Thoracic aorta (tissue), 2 donors: ENCODE measurements around the gene MYBPHL. TPM values are rescaled to one million over a fixed set of nuclear protein-coding genes. Genes with fewer than 3 reads are reported as not detected.

ENCODE experiments used
- ATAC-seq: fragments of 150-250 bp; one replicate; pipeline ENCODE4 v1.8.0; 2017; ENCODE audit warnings: low read depth; ENCODE audit not compliant: insufficient number of reproducible peaks, low FRiP score
- DNase-seq: peaks from one replicate; pipeline ENCODE4 v3.0.0-alpha.2; 2020; ENCODE audit warnings: low spot score
- H3K27ac ChIP-seq, 2 donors: fragments of 200-600 bp; sonication (generic); 1 replicate in 1 of 2; 2 replicates in 1 of 2; pipeline ENCODE4 v1.5.1; 2016; ENCODE audit warnings: mild to moderate bottlenecking in 2 of 2, moderate library complexity in 2 of 2
- H3K27me3 ChIP-seq: fragments of 200-600 bp; sonication (generic); replicated peaks from 2 replicates; pipeline ENCODE4 v1.6.0; 2016; ENCODE audit warnings: mild to moderate bottlenecking; ENCODE audit not compliant: insufficient read depth
- H3K36me3 ChIP-seq: fragments of 200-600 bp; sonication (generic); one replicate; pipeline ENCODE4 v1.5.1; 2016
- H3K4me1 ChIP-seq, 2 donors: fragments of 200-600 bp; sonication (generic); 1 replicate in 1 of 2; 2 replicates in 1 of 2; pipeline versions ENCODE4 v1.5.1 to v1.6.0; 2016; ENCODE audit warnings: low read depth in 2 of 2, mild to moderate bottlenecking in 1 of 2; ENCODE audit not compliant: control insufficient read depth in 1 of 2
- H3K4me3 ChIP-seq: fragments of 200-600 bp; sonication (generic); 2 replicates; pipeline ENCODE4 v1.5.1; 2016; ENCODE audit warnings: mild to moderate bottlenecking
- H3K9me3 ChIP-seq: fragments of 200-600 bp; sonication (generic); 2 replicates; pipeline ENCODE4 v1.5.1; 2016
- CTCF ChIP-seq: fragments of 200-600 bp; sonication (generic); IDR thresholded peaks from one replicate; pipeline ENCODE4 v1.5.1; 2019; ENCODE audit warnings: antibody characterized with exemption
- total RNA-seq, 2 donors: library from RNA; depleted of rRNA; stranded (reverse); fragments of >200 nt; gene quantifications; one replicate each; pipeline versions ENCODE4 v1.1.0 to v1.2.3, GENCODE V29; 2016

The MYBPHL gene
- total RNA-seq, 2 donors from 2014 or later, result 1.1 TPM; not detected in 1

- TF ChIP-seq CTCF, result no peak
- no peak for DNase-seq
- H3K9me3 ChIP-seq, result no peaks in the 10 kb centered on the region
- H3K4me3 ChIP-seq, result no peak overlapping the region
- no peaks in the 10 kb centered on the region for H3K27me3 ChIP-seq
- no peak overlapping the region for H3K27ac ChIP-seq
- peaks cover 0 to 1% of the 10 kb centered on the region in 2 donors for H3K4me1 ChIP-seq
- no peaks in the 10 kb centered on the region for H3K36me3 ChIP-seq
- no peak for ATAC-seq
These were observed 37.4 kb downstream of the MYBPHL start for GRCh38 chr1:109269212-109269980.

GRCh38 chr1:109268431-109269211, 38.2 kb downstream of the MYBPHL start:
- Histone ChIP-seq H3K27ac (no peak overlapping the region), H3K36me3 (no peaks in the 10 kb centered on the region)

GRCh38 chr1:109267743-109268300, 39.0 kb downstream of the MYBPHL start:
- no peak for DNase-seq
- H3K27me3 ChIP-seq, result no peaks in the 10 kb centered on the region
- no peak overlapping the region for H3K27ac ChIP-seq
- no peak overlapping the region for H3K4me3 ChIP-seq
- H3K9me3 ChIP-seq, result no peaks in the 10 kb centered on the region
- no peaks in the 10 kb centered on the region for H3K4me1 ChIP-seq
- no peak for TF ChIP-seq CTCF
- H3K36me3 ChIP-seq, result no peaks in the 10 kb centered on the region
- ATAC-seq, result no peak

More at GRCh38 chr1:109268431-109269211, 38.2 kb downstream of the MYBPHL start:
- Histone ChIP-seq H3K4me1 (no peaks in the 10 kb centered on the region), H3K9me3 (no peaks in the 10 kb centered on the region), H3K4me3 (no peak overlapping the region), H3K27me3 (no peaks in the 10 kb centered on the region)
- no peak for TF ChIP-seq CTCF
- ATAC-seq, result no peak
- DNase-seq, result no peak

- no peak for TF ChIP-seq CTCF
- Histone ChIP-seq H3K4me3 (no peak overlapping the region), H3K27ac (no peak overlapping the region), H3K9me3 (no peaks in the 10 kb centered on the region), H3K27me3 (no peaks in the 10 kb centered on the region), H3K36me3 (no peaks in the 10 kb centered on the region), H3K4me1 (no peaks in the 10 kb centered on the region)
- ATAC-seq (no peak), DNase-seq (no peak)
These were observed 39.8 kb downstream of the MYBPHL start for GRCh38 chr1:109266965-109267364.

- H3K4me1 ChIP-seq, result no peaks in the 10 kb centered on the region
- TF ChIP-seq CTCF, result no peak
- H3K36me3 ChIP-seq, result no peaks in the 10 kb centered on the region
These were observed 41.0 kb downstream of the MYBPHL start for GRCh38 chr1:109265741-109266330.

More at GRCh38 chr1:109265741-109266330, 41.0 kb downstream of the MYBPHL start:
- Histone ChIP-seq H3K27me3 (no peaks in the 10 kb centered on the region), H3K9me3 (no peaks in the 10 kb centered on the region), H3K4me3 (no peak overlapping the region), H3K27ac (no peak overlapping the region)
- DNase-seq (no peak), ATAC-seq (no peak)
